GM12872 (cell line): Measurements from ENCODE around the gene WDR82.

Experiments used
- TF ChIP-seq, protein P1 (sequence below): IDR thresholded peaks from 3 replicates; pipeline ENCODE4 v1.5.1; 2011; ENCODE audit warnings: low read depth, mild to moderate bottlenecking, low read length, moderate library complexity; ENCODE audit not compliant: insufficient read depth

Gene WDR82

GRCh38 chr3:52213901-52214300 lies 64.5 kb downstream of the WDR82 start:
- TF ChIP-seq, protein P1, sequence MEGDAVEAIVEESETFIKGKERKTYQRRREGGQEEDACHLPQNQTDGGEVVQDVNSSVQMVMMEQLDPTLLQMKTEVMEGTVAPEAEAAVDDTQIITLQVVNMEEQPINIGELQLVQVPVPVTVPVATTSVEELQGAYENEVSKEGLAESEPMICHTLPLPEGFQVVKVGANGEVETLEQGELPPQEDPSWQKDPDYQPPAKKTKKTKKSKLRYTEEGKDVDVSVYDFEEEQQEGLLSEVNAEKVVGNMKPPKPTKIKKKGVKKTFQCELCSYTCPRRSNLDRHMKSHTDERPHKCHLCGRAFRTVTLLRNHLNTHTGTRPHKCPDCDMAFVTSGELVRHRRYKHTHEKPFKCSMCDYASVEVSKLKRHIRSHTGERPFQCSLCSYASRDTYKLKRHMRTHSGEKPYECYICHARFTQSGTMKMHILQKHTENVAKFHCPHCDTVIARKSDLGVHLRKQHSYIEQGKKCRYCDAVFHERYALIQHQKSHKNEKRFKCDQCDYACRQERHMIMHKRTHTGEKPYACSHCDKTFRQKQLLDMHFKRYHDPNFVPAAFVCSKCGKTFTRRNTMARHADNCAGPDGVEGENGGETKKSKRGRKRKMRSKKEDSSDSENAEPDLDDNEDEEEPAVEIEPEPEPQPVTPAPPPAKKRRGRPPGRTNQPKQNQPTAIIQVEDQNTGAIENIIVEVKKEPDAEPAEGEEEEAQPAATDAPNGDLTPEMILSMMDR = no peak

DNA sequence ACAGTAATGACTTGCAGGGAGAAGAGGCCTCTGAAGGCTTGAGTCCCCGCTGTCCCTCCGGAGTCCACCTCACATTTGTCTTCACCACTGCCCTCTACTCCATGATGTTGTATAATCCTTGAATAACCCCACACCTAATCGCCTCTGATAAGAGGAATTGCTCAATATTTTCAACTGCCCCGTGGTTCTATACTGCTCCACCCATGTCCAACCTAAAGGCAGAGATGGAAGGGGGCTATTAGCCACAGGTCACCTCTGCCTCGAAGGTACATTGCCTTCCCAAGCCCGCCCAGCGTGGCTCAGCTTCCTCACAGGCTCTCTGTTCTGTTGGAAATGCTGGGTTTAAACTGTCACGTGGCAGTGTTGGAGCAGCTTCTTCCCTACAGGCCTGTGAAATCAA lies 65.4 kb downstream of the WDR82 start:
- TF ChIP-seq, protein P1 = no peak

GRCh38 chr3:52211268-52211891 lies 67.1 kb downstream of the WDR82 start:
- TF ChIP-seq, protein P1 = no peak

GRCh38 chr3:52210550-52211046 lies 67.9 kb downstream of the WDR82 start:
- TF ChIP-seq, protein P1 = no peak

GRCh38 chr3:52210037-52210436 lies 68.4 kb downstream of the WDR82 start:
- TF ChIP-seq, protein P1 = no peak

GRCh38 chr3:52208556-52208955 lies 69.9 kb downstream of the WDR82 start:
- TF ChIP-seq, protein P1 = no peak

GRCh38 chr3:52205727-52206372 lies 72.6 kb downstream of the WDR82 start:
- TF ChIP-seq, protein P1 = no peak
